Neural crest cell (in vitro differentiated cells): ENCODE measurements around the gene DEPDC4. TPM values are rescaled to one million over a fixed set of nuclear protein-coding genes. Genes with fewer than 3 reads are reported as not detected.
"Not testable (repeated sequence)": the region's sequence is repeated elsewhere in the genome, so short reads cannot be mapped to it uniquely, and the experiment has no call there.

Source experiments
- DNase-seq: peaks from one replicate; pipeline ENCODE4 v3.0.0; 2021; ENCODE audit warnings: low read depth, mixed read lengths, low spot score
- H3K27ac Mint-ChIP-seq: one replicate; pipeline ENCODE4 v1.8.0; 2021; ENCODE audit warnings: mild to moderate bottlenecking, mixed read lengths; ENCODE audit not compliant: unreplicated experiment
- H3K27me3 Mint-ChIP-seq: 2 replicates; pipeline ENCODE4 v1.8.0; 2021; ENCODE audit warnings: low read depth, mild to moderate bottlenecking, mixed read lengths
- H3K36me3 Mint-ChIP-seq: 2 replicates; pipeline ENCODE4 v1.8.0; 2021; ENCODE audit warnings: low read depth, mild to moderate bottlenecking, mixed read lengths
- H3K4me1 Mint-ChIP-seq: 2 replicates; pipeline ENCODE4 v1.8.0; 2021; ENCODE audit warnings: mixed read lengths
- H3K4me3 Mint-ChIP-seq: one replicate; pipeline ENCODE4 v1.8.0; 2021; ENCODE audit warnings: mild to moderate bottlenecking, mixed read lengths
- H3K9me3 Mint-ChIP-seq: 2 replicates; pipeline ENCODE4 v1.8.0; 2021; ENCODE audit warnings: mixed read lengths
- CTCF ChIP-seq: fragments of 200-600 bp; sonication (generic); conservative IDR thresholded peaks from 2 replicates; pipeline ENCODE4 v1.5.0; 2021; ENCODE audit warnings: antibody characterized with exemption, mild to moderate bottlenecking
- long read RNA-seq: library from polyadenylated mRNA; unstranded; transcript quantifications from one replicate; pipeline ENCODE4 v2.0.0, GENCODE V29; 2020
- total RNA-seq: library from RNA; stranded (reverse); gene quantifications from 2 replicates; pipeline ENCODE4 v1.2.1, GENCODE V29; 2021

Gene DEPDC4
- 3.5 and 4.1 TPM in 2 replicates for total RNA-seq
- long read RNA-seq, partial matches to known transcripts = 3 of 6 reads
- long read RNA-seq, other reads (novel, unspliced or antisense) = 2 of 6 reads

GRCh38 chr12:100266835-100267602 lies at the start of gene DEPDC4, which contains the start of gene SCYL2:
TSS of gene DEPDC4 (minus strand) at chr12:100267079. CDS start at chr12:100267076, 3 bp downstream.
TSS of gene SCYL2 (plus strand) at chr12:100267177. CDS start at chr12:100282971, 15,794 bp downstream.
- peak within 1 kb of the TSS; percentile 99 for H3K4me3 Mint-ChIP-seq
- peak within 1 kb of the TSS; percentile 99 for H3K27ac Mint-ChIP-seq
- peaks cover 34% of the 10 kb centered on the region for H3K4me1 Mint-ChIP-seq
- no peaks in the 10 kb centered on the region for H3K9me3 Mint-ChIP-seq
- H3K27me3 Mint-ChIP-seq = no peaks in the 10 kb centered on the region
- peak; percentile 93 for DNase-seq
- no peaks in the 10 kb centered on the region for H3K36me3 Mint-ChIP-seq
- no peak for TF ChIP-seq CTCF

GRCh38 chr12:100311317-100311716 lies 44.4 kb upstream of the DEPDC4 start:
- Mint-ChIP-seq H3K4me1 (no peaks in the 10 kb centered on the region), H3K9me3 (peaks cover 4% of the 10 kb centered on the region), H3K4me3 (no peak overlapping the region), H3K27ac (no peak overlapping the region), H3K27me3 (no peaks in the 10 kb centered on the region), H3K36me3 (peaks cover 34% of the 10 kb centered on the region)
- no peak for DNase-seq
- TF ChIP-seq CTCF = no peak

- H3K27ac Mint-ChIP-seq, H3K4me3 Mint-ChIP-seq, DNase-seq, H3K4me1 Mint-ChIP-seq, H3K27me3 Mint-ChIP-seq: not testable (repeated sequence)
- Mint-ChIP-seq H3K9me3 (peaks cover 16% of the 10 kb centered on the region), H3K36me3 (peaks cover 65% of the 10 kb centered on the region)
Measured at GRCh38 chr12:100308138-100308537, 41.3 kb upstream of the DEPDC4 start.

- not testable (repeated sequence) for H3K4me1 Mint-ChIP-seq, H3K27me3 Mint-ChIP-seq, DNase-seq, H3K27ac Mint-ChIP-seq, H3K4me3 Mint-ChIP-seq
- Mint-ChIP-seq H3K36me3 (peaks cover 88% of the 10 kb centered on the region), H3K9me3 (peaks cover 34% of the 10 kb centered on the region)
Measured at GRCh38 chr12:100304334-100304733, 37.5 kb upstream of the DEPDC4 start.

GRCh38 chr12:100303831-100304230 lies 37.0 kb upstream of the DEPDC4 start:
- no peak overlapping the region for H3K4me3 Mint-ChIP-seq
- H3K27me3 Mint-ChIP-seq = no peaks in the 10 kb centered on the region
- H3K9me3 Mint-ChIP-seq = peaks cover 34% of the 10 kb centered on the region
- peaks cover 87% of the 10 kb centered on the region for H3K36me3 Mint-ChIP-seq
- no peak for TF ChIP-seq CTCF
- H3K4me1 Mint-ChIP-seq = no peaks in the 10 kb centered on the region
- no peak overlapping the region for H3K27ac Mint-ChIP-seq
- no peak for DNase-seq

- no peaks in the 10 kb centered on the region for H3K27me3 Mint-ChIP-seq
- peaks cover 78% of the 10 kb centered on the region for H3K36me3 Mint-ChIP-seq
- no peak for DNase-seq
- H3K9me3 Mint-ChIP-seq = peaks cover 34% of the 10 kb centered on the region
- H3K4me3 Mint-ChIP-seq = no peak overlapping the region
- no peak overlapping the region for H3K27ac Mint-ChIP-seq
- no peak for TF ChIP-seq CTCF
- no peaks in the 10 kb centered on the region for H3K4me1 Mint-ChIP-seq
Measured at GRCh38 chr12:100302081-100302480, 35.2 kb upstream of the DEPDC4 start.
